Muscle layer of colon (tissue), 2 donors: ENCODE data around the gene PIGS.
A peak's percentile ranks its signal among the peaks of the same experiment; 100 is the strongest.

Experiments used
- H3K27ac ChIP-seq: one replicate; pipeline ENCODE4 v1.7.0; 2013; ENCODE audit warnings: low read depth, mild to moderate bottlenecking, low read length, moderate library complexity
- H3K27me3 ChIP-seq, 2 donors: one replicate each; pipeline ENCODE4 v1.7.0; 2013; ENCODE audit warnings: low read length in 2 of 2, mild to moderate bottlenecking in 2 of 2; ENCODE audit not compliant: insufficient read depth in 2 of 2, control insufficient read depth in 1 of 2
- H3K36me3 ChIP-seq: one replicate; pipeline ENCODE4 v1.7.0; 2013; ENCODE audit warnings: mild to moderate bottlenecking, low read length; ENCODE audit not compliant: insufficient read depth
- H3K4me1 ChIP-seq: one replicate; pipeline ENCODE4 v1.7.0; 2013; ENCODE audit warnings: mild to moderate bottlenecking, low read length; ENCODE audit not compliant: insufficient read depth
- H3K4me3 ChIP-seq, 2 donors: one replicate each; pipeline ENCODE4 v1.7.0; 2013; ENCODE audit warnings: low read length in 2 of 2, low read depth in 1 of 2, mild to moderate bottlenecking in 1 of 2, moderate library complexity in 1 of 2
- H3K9ac ChIP-seq: one replicate; pipeline ENCODE4 v1.7.0; 2013; ENCODE audit warnings: low read length
- H3K9me3 ChIP-seq: one replicate; pipeline ENCODE4 v1.7.0; 2013; ENCODE audit warnings: mild to moderate bottlenecking, low read length
- donor health status: abdominal sarcoma.
- donor health status: Adenocarcinoma of cecum.

PIGS gene

DNA sequence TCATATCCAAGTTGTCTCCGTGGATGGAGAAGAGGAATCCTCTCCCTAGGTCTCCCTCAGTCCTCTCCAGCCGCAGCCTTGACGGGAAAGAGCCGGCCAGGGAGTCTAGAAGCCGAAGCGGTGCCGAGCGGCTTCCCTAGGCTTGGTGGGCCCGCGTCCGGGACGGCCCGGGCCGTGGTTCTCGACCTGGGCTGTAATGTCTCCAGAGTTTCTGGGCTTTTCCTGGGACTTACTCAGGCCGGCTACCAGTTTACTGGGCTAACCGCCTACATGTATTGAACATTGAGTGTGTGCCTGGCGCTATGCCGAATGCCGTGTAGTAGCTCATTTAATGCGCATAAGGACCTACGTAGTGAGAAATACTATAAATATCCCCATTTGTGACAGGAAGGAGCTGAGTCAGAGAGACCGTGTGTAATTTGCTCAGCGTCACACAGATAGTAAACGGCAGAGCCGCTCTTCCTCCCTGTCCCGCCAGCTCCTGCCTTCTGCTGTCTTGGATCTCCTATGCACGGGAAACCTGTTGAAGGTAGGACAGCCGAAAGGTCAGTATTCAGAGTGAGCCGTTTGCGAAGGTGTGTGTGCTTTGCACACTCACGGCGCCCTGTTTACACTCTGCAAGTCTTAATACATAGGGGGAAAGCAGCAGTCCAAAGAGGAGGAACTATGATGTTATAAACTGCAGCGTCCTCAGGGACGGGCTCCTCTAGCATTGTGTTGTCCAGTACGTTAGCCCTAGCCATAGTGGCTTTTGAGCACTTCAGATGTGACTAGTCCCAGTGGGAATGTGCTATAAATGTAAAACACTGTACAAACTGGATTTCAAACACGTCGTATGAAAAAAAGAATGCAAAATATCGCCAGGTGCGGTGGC lies 28.2 kb upstream of the PIGS start:
- Histone ChIP-seq H3K4me3 (peak overlapping the region; percentile 63 to 69), H3K4me1 (peaks cover 8% of the 10 kb centered on the region), H3K36me3 (no peaks in the 10 kb centered on the region), H3K9me3 (no peaks in the 10 kb centered on the region), H3K27me3 (no peaks in the 10 kb centered on the region), H3K27ac (peak overlapping the region; percentile 89), H3K9ac (peak overlapping the region; percentile 49)

DNA sequence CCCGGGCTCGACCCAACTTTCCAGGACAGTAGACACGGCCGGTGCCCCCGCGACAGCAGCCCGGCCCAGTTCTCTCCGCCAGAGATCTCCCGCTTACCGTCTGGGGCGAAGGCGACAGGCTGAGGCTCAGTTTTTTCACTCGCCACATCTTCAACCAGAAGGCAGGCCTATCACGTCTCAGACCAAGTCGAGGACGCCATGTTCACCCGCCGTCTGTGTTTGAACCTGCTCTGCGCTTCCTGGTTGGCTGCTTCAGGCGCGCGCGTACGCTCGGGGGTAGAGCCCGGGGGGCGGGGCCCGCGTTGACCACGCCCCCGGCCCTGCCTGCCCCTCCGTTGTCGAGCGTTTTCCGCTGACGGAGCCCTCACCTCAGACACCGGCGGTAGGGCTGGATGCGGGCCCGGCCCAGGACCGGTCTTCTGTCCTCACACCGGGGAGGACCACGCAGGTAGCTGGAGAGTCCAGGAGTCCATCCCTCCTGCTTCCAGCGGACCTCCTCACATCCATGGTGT lies 27.5 kb upstream of the PIGS start, which contains the start of gene SPAG5:
Gene SPAG5, minus strand, starts transcription at position 227 of the 512 bp plus-strand sequence. Its CDS starts 79 bp downstream, at position 148.
- no peaks in the 10 kb centered on the region for H3K36me3 ChIP-seq
- H3K27me3 ChIP-seq: no peaks in the 10 kb centered on the region
- H3K4me1 ChIP-seq: peaks cover 8% of the 10 kb centered on the region
- peak within 1 kb of the TSS; percentile 49 for H3K9ac ChIP-seq
- no peaks in the 10 kb centered on the region for H3K9me3 ChIP-seq
- peak within 1 kb of the TSS; percentile 89 for H3K27ac ChIP-seq
- H3K4me3 ChIP-seq: peak within 1 kb of the TSS; percentile 63 to 69

DNA sequence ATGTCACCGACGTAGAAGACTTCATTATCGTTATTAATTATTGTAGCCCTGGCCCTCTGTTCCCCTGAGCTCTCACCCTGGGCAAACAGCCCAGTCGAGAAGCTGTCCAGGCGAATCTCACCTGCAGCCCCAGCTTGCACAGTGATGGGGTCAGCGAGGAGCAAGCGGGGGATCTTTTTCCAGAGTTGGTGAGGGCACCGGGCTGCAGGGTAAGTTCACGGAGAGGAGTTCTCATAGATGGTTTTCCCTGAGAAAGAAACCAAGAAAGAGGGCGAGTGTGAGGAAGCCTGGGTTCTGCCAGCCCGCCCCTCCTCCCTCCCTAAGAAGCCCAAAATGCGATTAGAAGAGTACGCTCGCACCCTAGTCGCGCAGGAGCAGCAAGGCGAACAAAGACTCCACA lies 27.1 kb upstream of the PIGS start:
- Histone ChIP-seq H3K9me3 (no peaks in the 10 kb centered on the region), H3K4me3 (peak overlapping the region; percentile 63 to 69), H3K27ac (no peak overlapping the region), H3K27me3 (no peaks in the 10 kb centered on the region), H3K36me3 (no peaks in the 10 kb centered on the region), H3K9ac (no peak overlapping the region), H3K4me1 (peaks cover 8% of the 10 kb centered on the region)

DNA sequence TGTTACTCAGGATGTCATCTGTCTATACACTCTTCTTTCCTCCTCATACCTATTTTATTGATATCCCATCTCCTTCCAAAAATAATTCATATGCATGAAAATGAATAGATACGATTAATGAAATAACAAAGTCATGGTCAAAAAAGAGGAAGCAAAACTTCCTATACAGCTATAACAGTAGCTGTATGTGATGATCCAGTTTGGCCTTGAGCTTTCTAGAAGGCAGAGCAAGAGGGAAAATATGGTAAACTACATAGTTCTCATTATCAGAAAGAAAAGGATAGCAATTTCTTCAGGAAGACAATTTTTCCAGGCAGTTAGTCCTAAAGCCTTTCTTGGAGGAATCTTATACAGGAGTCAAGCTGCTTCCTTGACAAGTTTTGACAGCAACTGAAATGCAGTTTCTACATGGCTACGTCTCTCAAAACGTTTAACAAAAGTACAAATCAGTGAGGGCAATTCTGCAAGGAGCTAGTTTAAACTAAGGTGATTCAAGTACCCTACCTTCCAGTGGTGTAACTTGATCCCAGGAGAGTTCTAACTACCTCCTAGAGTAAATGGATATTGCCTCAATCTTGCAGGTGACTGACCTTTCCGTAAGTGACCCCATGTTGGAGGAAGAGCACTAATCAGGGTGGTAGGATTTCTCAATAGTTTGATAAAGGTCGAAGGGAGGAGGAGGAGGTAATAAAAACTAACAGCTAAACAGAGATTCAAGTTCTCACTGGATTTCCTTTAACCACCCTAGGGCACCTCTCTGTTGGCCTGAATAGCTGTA lies 26.5 kb upstream of the PIGS start:
- H3K9me3 ChIP-seq: no peaks in the 10 kb centered on the region
- no peak overlapping the region for H3K4me3 ChIP-seq
- no peak overlapping the region for H3K27ac ChIP-seq
- no peaks in the 10 kb centered on the region for H3K36me3 ChIP-seq
- no peak overlapping the region for H3K9ac ChIP-seq
- no peaks in the 10 kb centered on the region for H3K27me3 ChIP-seq
- peaks cover 8% of the 10 kb centered on the region for H3K4me1 ChIP-seq

DNA sequence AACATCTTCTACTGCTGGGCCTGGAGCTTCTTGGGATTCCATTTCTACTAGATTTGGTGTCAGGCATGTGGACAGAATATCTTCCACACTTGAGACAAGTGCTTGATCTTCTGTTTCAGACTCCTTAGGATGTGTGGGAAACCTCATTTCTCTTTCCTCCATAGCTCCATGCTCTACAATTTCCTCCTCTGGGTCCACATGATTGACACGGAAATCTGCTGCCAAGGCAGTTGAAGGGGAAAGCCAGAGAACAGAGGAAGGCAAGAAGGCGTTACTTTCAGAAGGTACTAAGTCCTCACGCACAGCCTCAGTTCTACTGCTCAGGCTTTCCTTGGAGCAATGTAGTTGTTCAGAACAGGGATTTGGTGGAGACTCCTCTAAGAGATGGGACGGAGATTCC lies 20.9 kb upstream of the PIGS start:
- Histone ChIP-seq H3K27ac (no peak overlapping the region), H3K4me3 (no peak overlapping the region), H3K9me3 (no peaks in the 10 kb centered on the region), H3K9ac (no peak overlapping the region), H3K36me3 (no peaks in the 10 kb centered on the region), H3K4me1 (no peaks in the 10 kb centered on the region), H3K27me3 (no peaks in the 10 kb centered on the region)

DNA sequence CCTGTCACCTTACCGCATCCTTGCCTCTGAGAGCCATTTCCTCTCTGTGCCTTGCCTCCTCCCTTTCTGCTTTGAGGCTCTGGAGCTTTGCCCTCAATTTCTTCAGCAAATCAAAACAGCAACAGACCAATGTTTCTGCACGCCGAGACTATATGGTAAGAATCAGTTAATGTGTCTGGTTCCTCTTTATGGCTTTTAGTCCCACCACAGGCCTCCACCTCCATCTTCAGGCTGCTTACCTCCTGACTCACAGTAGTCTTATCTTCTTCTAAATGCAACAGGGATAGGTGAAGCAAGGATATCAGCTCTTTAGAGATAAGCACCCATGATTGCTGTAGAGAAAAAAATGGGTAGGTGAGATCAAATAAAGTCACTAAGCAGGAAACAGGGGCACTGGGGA lies 14.5 kb upstream of the PIGS start:
- Histone ChIP-seq H3K27me3 (no peaks in the 10 kb centered on the region), H3K9me3 (no peaks in the 10 kb centered on the region), H3K4me3 (no peak overlapping the region), H3K36me3 (peaks cover 5% of the 10 kb centered on the region), H3K4me1 (no peaks in the 10 kb centered on the region), H3K27ac (no peak overlapping the region), H3K9ac (no peak overlapping the region)

DNA sequence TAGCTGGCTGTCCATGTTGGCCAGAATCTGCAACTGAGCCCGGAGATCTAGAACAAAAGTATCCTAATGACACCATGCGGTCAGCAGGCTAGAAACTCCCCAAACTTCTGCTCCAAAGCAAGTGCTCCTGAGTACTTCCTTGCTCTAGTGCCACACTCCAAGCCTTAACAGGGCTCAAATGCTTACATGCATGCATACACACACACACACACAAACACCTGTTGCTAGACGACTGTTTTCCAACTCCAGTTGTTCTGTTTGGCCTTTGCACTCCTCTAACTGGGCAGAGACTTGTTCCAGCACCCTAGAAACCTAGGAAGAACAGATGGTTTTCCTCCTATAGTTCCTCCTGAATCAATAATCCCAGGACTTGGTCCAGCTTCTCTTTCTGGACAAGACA lies 13.1 kb upstream of the PIGS start:
- Histone ChIP-seq H3K27me3 (no peaks in the 10 kb centered on the region), H3K9ac (no peak overlapping the region), H3K4me1 (no peaks in the 10 kb centered on the region), H3K36me3 (peaks cover 5% of the 10 kb centered on the region), H3K9me3 (no peaks in the 10 kb centered on the region), H3K27ac (no peak overlapping the region), H3K4me3 (no peak overlapping the region)

DNA sequence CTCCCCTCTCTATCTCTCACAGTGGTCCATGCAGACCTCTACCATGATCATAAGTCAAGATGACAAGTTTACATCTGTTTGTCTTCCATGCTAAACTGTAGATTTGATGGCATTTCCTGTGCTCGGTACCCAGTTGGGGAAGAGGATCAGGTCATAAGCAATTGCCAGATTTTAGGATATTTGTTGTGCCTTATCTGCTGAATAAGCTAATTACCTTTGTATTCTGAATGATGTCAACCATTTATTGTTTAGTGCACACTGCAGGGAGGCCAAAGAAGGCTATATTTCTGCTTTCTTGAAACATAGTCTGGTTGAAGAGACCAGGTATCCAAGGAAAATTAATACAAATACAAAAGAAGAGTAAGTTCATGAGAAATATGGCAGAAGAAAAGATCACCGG lies 11.2 kb upstream of the PIGS start:
- H3K4me1 ChIP-seq: no peaks in the 10 kb centered on the region
- no peak overlapping the region for H3K9ac ChIP-seq
- no peak overlapping the region for H3K27ac ChIP-seq
- no peak overlapping the region for H3K4me3 ChIP-seq
- peaks cover 5% of the 10 kb centered on the region for H3K36me3 ChIP-seq
- H3K27me3 ChIP-seq: no peaks in the 10 kb centered on the region
- H3K9me3 ChIP-seq: no peaks in the 10 kb centered on the region

DNA sequence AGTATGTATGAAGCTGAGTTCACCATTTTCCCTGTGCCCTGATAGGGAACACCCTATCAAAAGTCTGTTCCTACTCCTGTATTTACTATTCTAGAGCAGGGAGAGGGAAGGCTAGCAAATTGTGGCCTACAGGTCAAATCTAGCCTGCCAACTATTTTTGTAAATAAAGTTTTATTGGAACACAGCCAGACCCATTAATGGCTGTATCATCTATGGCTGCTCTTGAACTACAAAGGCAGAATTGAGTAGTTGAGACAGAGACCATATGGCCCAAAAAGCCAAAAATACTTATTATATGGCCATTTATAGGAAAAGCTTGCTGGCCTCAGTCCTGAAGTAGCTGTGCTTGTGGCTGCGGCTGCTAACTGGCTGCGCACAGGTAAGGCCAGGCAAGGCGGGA lies 9.6 kb upstream of the PIGS start:
- Histone ChIP-seq H3K9me3 (no peaks in the 10 kb centered on the region), H3K9ac (no peak overlapping the region), H3K27me3 (no peaks in the 10 kb centered on the region), H3K4me1 (peaks cover 6% of the 10 kb centered on the region), H3K4me3 (no peak overlapping the region), H3K36me3 (peaks cover 5% of the 10 kb centered on the region), H3K27ac (no peak overlapping the region)

DNA sequence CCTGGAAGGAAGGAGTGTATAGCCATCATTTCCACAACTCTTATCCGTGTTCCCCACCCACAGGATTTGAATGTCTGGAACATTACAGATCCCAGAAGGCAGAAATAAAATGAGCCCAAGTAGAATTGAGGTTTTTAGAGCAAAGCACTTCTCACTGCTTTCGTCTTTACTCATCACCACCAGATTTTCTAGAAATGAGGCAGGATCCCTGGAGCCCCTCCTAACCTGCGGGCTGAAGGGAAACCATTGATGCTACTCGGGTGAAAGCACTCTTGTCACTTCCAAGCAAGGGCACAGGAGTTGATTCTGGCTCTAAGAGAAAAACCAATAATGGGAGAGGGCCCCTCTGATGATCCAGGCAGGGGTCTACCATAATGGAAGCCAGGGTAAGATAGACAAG lies 8.2 kb upstream of the PIGS start:
- no peak overlapping the region for H3K4me3 ChIP-seq
- H3K36me3 ChIP-seq: no peaks in the 10 kb centered on the region
- no peak overlapping the region for H3K27ac ChIP-seq
- H3K9ac ChIP-seq: no peak overlapping the region
- H3K27me3 ChIP-seq: no peaks in the 10 kb centered on the region
- peaks cover 6% of the 10 kb centered on the region for H3K4me1 ChIP-seq
- H3K9me3 ChIP-seq: no peaks in the 10 kb centered on the region

DNA sequence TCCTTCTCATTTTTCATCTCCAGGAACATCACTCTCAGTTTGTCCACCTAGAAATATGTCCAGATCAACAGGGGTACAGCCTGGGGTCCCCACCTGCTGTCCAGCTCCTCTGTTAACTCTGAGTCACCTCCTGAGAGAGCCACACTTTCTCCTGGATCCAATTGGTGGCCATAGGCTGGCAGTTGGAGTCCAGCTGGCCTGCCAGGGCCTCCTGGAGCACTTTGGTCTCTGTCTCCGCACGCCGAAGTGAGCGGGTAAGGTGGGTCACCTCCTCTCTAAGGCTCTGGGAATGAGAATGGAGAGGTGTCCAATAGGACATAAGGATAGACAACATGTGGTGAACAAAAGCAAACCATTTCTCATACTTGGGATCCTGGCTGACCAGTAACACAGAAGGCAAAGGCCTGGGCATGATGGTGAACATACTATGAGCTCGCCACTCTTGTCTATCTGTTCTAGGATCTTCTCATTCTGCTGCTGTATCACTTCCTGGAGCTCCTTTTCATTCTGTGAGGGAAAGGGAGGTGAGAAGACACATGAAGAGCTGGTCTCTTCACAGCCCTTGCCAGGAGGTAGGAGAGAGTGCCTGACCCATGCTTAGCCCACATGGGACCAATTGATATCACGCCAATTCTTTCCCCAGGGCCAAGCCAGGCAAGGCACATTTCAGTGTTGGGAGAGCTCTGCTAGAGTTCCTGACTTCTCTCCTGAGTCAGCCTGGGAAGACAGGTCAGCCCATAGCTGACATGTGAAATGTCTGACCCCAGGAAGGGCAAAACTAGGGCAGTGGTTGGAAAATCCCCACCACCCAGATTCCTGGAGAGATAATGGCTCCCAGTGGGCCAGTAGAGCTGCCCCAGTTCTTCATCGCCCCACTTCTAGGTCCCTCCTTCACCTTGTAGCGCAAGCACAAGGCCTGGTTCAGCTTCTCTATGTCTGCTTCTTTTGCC lies 7.2 kb upstream of the PIGS start:
- peaks cover 6% of the 10 kb centered on the region for H3K4me1 ChIP-seq
- H3K9me3 ChIP-seq: no peaks in the 10 kb centered on the region
- H3K4me3 ChIP-seq: no peak overlapping the region
- no peaks in the 10 kb centered on the region for H3K27me3 ChIP-seq
- H3K9ac ChIP-seq: no peak overlapping the region
- no peaks in the 10 kb centered on the region for H3K36me3 ChIP-seq
- H3K27ac ChIP-seq: no peak overlapping the region
